ENCODE data around the gene EFTUD2.
"Not testable (repeated sequence)": the region's sequence is repeated elsewhere in the genome, so short reads cannot be mapped to it uniquely, and the experiment has no call there.

EFTUD2 gene

DNA sequence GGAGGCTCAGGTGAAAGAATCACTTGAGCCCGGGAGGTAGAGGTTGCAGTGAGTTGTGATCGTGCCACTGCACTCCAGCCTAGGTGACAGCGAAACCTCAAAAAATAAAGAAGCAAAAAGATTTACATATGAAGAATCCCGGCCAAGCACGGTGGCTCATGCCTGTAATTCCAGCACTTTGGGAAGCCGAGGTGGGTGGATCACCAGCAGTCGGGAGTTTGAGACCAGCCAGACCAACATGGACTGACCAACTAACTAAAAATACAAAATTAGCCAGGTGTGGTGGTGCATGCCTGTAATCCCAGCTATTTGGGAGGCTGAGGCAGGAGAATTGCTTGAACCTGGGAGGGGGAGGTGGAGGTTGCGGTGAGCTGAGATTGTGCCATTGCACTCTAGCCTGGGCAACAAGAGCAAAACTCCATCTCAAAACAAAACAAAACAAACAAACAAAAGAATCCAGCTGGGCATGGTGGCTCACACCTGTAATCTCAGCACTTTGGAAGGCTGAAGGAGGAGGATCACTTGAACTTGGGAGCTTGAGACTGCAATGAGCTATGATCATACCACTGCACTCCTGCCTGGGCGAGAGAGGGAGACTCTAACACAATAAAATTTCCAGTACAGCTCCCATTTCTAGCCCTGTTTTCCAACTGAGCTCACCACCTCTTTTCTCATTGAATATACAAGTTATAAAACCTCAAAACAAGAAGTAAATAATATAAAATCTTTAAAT lies 90.4 kb downstream of the EFTUD2 start:
- not testable (repeated sequence) for H3K36me3 Mint-ChIP-seq (ENCODE audit: low read depth); H3K4me3 Mint-ChIP-seq; H3K4me1 Mint-ChIP-seq (ENCODE audit: low read depth); H3K9me3 Mint-ChIP-seq; DNase-seq; H3K27ac Mint-ChIP-seq
- H3K27me3 Mint-ChIP-seq, result peaks cover 12% of the 10 kb centered on the region

- Mint-ChIP-seq H3K4me1 (ENCODE audit: low read depth) (no peaks in the 10 kb centered on the region), H3K27me3 (peaks cover 12% of the 10 kb centered on the region), H3K36me3 (ENCODE audit: low read depth) (peaks cover 4% of the 10 kb centered on the region), H3K27ac (no peak overlapping the region), H3K9me3 (no peaks in the 10 kb centered on the region), H3K4me3 (no peak overlapping the region)
- no peak for DNase-seq
Observed at GRCh38 chr17:44808156-44808555, 91.1 kb downstream of the EFTUD2 start.

GRCh38 chr17:44807817-44808155 lies 91.5 kb downstream of the EFTUD2 start:
- H3K4me3 Mint-ChIP-seq, result no peak overlapping the region
- no peaks in the 10 kb centered on the region for H3K9me3 Mint-ChIP-seq
- H3K36me3 Mint-ChIP-seq (ENCODE audit: low read depth), result peaks cover 4% of the 10 kb centered on the region
- peaks cover 12% of the 10 kb centered on the region for H3K27me3 Mint-ChIP-seq
- DNase-seq, result no peak
- no peak overlapping the region for H3K27ac Mint-ChIP-seq
- no peaks in the 10 kb centered on the region for H3K4me1 Mint-ChIP-seq (ENCODE audit: low read depth)

GRCh38 chr17:44807093-44807816 lies 92.0 kb downstream of the EFTUD2 start:
- peaks cover 4% of the 10 kb centered on the region for H3K36me3 Mint-ChIP-seq (ENCODE audit: low read depth)
- no peak overlapping the region for H3K4me3 Mint-ChIP-seq
- H3K9me3 Mint-ChIP-seq, result no peaks in the 10 kb centered on the region
- H3K27me3 Mint-ChIP-seq, result peaks cover 12% of the 10 kb centered on the region
- H3K27ac Mint-ChIP-seq, result no peak overlapping the region
- no peaks in the 10 kb centered on the region for H3K4me1 Mint-ChIP-seq (ENCODE audit: low read depth)
- DNase-seq, result no peak

DNA sequence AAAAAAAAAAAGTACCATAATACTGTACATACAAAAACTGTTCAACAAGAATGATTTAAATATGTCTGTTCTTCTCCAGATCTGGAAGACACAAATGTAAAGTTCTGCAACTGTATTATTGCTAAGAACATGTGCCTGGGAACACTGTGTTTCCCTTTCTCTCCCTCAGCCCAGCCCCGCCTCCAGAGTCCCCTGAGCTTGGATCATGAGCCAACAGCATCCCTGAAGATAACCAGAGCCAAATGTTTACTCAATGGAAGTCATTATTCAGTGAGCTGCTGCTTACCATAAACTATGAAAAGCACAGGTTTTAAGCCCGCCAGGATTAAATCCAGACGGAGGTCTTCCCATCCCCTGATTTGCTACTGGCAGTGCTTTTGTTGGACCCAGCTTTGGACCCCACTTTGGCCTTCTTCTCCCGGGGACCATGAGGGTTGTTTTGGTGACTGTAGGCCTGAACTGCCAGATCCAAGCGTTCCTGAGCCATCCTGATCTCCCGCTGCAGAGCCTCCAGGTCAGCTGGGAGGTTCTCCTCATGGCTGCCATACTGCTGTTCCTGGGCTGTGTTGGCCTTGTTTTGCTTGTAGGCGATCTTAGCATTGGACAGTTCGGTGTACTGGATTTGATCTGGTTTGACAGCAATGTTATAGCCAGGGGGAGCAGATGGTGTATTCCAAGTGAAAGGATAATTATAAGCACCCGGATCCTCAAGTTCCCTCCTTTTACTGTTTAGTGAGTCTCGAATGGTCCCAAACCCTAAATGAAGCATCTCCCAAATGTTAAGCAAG lies 94.7 kb downstream of the EFTUD2 start:
- H3K4me1 Mint-ChIP-seq (ENCODE audit: low read depth), result no peaks in the 10 kb centered on the region
- H3K4me3 Mint-ChIP-seq, result no peak overlapping the region
- no peak for DNase-seq
- peaks cover 4% of the 10 kb centered on the region for H3K36me3 Mint-ChIP-seq (ENCODE audit: low read depth)
- no peak overlapping the region for H3K27ac Mint-ChIP-seq
- peaks cover 12% of the 10 kb centered on the region for H3K27me3 Mint-ChIP-seq
- H3K9me3 Mint-ChIP-seq, result no peaks in the 10 kb centered on the region

DNA sequence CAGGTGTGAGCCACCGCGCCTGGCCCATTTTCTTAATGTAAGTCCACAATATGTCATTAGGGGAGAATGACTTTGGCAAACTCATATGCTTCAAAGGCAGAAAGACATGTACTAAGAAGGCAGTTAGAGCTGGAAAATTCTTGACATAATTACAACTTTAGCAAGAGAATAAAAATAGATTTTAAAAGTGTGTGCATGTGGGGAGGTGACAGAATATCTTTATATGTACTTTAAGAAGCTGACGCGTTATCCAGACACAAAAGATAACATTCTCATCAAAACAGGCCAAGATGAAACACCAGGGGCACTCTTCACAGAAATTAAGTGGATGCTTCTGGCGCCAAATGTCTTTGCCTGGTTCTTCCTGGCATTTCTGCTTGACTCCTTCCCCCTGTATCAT lies 97.4 kb downstream of the EFTUD2 start:
- Mint-ChIP-seq H3K27ac (no peak overlapping the region), H3K9me3 (no peaks in the 10 kb centered on the region), H3K36me3 (ENCODE audit: low read depth) (peaks cover 4% of the 10 kb centered on the region), H3K4me3 (no peak overlapping the region), H3K4me1 (ENCODE audit: low read depth) (no peaks in the 10 kb centered on the region), H3K27me3 (peaks cover 5% of the 10 kb centered on the region)
- no peak for DNase-seq
